ENCODE measurements around the gene PRSS38. TPM values are rescaled to one million over a fixed set of nuclear protein-coding genes. Genes with fewer than 3 reads are reported as not detected.

PRSS38 gene
- total RNA-seq, 1 experiment from 2014 or later: not detected

DNA sequence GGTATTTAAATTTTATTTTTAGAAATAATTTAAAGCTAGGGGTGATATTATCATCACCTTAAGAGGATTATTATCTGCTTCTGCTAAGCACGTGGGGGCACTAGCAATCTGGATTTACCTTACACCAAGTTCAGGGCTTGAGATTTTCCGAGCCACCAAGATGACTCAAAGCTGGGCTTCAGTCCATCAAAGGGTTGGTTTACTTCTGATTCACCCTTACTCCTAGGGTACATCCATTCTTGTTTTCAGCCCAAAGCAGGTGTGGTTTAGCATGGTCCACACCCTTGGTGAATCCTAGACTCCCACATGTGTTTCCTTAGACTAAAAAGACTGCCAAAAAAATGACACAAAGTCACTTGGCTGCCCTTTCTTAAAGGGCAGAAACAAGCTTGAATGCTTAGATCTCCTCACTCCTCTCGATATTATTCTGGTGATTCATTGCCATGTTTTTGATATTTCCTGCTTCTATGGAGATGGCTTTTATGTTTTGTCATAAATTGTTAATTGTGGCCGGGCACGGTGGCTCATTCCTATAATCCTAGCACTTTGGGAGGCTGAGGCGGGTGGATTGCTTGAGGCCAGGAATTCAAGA lies 9.8 kb upstream of the PRSS38 start:
- ChIA-PET POLR2A (ENCODE audit: unreplicated experiment) (interaction anchor here (0.7 to 1.0 kb wide), 5 partner anchors 18 to 142 kb away, joined by 3 to 4 read pairs (median 4); partner anchors contain the start of gene WNT9A), CTCF (interaction anchor here (0.8 to 1.4 kb wide), 6 partner anchors 10 to 148 kb away, joined by 4 to 12 read pairs (median 5); no protein-coding TSS in a partner anchor)
- Histone ChIP-seq H2AFZ (no peak overlapping the region), H3K36me3 (ENCODE audit: low read depth) (no peaks in the 10 kb centered on the region), H3F3A (ENCODE audit: insufficient read depth, low read depth) (peaks cover 16% of the 10 kb centered on the region), H3K27me3 (ENCODE audit: insufficient read depth, low read depth) (no peaks in the 10 kb centered on the region), H3K4me3 (no peak overlapping the region), H3K9me3 (ENCODE audit: insufficient read depth, low read depth) (0 out of 2 replicates have a peak, but pooled peaks cover 1% of the 10 kb centered on the region), H3K27ac (peak overlapping the region; percentile 45), H3K9me2 (ENCODE audit: insufficient read depth) (no peaks in the 10 kb centered on the region), H3K4me2 (peak overlapping the region; percentile 24), H3K79me2 (ENCODE audit: low read depth) (no peaks in the 10 kb centered on the region), H4K20me1 (ENCODE audit: insufficient read depth) (no peaks in the 10 kb centered on the region), H3K4me1 (replicated peaks; ENCODE audit: insufficient read depth) (peaks cover 20% of the 10 kb centered on the region)
- TF ChIP-seq EZH2 (IDR thresholded peaks at IDR 0.05; ENCODE audit: low read depth) (no peak), CTCF (conservative IDR thresholded peaks at IDR 0.05) (no peak)
- intact Hi-C loops (cut with micrococcal nuclease; ENCODE audit: unreplicated experiment): loop anchor here (1.0 kb wide), 3 partner anchors 41 to 141 kb away; no protein-coding TSS in a partner anchor
- DNase-seq: peak; percentile 82 to 94
- no TSS peak for BruUV-seq (replicated peaks)

DNA sequence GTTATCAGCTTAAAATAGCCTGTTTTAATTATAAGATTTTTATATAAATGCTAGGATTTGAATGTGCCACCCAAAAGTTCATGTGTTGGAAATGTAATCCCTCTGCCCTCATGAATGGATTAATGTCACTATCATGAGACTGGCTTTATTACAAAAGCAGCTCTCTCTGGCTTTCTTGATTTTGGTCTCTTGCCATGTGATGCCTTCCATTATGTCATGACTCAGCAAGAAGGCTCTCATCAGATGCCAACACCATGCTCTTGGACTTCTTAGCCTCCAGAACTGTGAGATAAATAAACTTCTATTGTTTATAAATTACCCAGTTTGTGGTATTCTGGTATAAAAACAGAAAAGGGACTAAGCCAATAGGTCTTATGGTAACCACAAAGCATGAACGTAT lies 6.9 kb upstream of the PRSS38 start:
- no peaks in the 10 kb centered on the region for H3K9me2 ChIP-seq (ENCODE audit: insufficient read depth)
- DNase-seq: no peak
- intact Hi-C loops (cut with micrococcal nuclease; ENCODE audit: unreplicated experiment): no loop called here
- H3K79me2 ChIP-seq (ENCODE audit: low read depth): no peaks in the 10 kb centered on the region
- H3K9me3 ChIP-seq (ENCODE audit: insufficient read depth, low read depth): 0 out of 2 replicates have a peak, but pooled peaks cover 6% of the 10 kb centered on the region
- BruUV-seq (replicated peaks): no TSS peak
- H3K27ac ChIP-seq: no peak overlapping the region
- peaks cover 16% of the 10 kb centered on the region for H3F3A ChIP-seq (ENCODE audit: insufficient read depth, low read depth)
- no peak for TF ChIP-seq EZH2 (IDR thresholded peaks at IDR 0.05; ENCODE audit: low read depth)
- no peak for TF ChIP-seq CTCF (conservative IDR thresholded peaks at IDR 0.05)
- H3K4me1 ChIP-seq (replicated peaks; ENCODE audit: insufficient read depth): peaks cover 20% of the 10 kb centered on the region
- H3K4me2 ChIP-seq: no peak overlapping the region
- H3K4me3 ChIP-seq: no peak overlapping the region
- no peaks in the 10 kb centered on the region for H3K27me3 ChIP-seq (ENCODE audit: insufficient read depth, low read depth)
- ChIA-PET POLR2A (ENCODE audit: unreplicated experiment) (no interaction called here), CTCF (no interaction called here)
- no peak overlapping the region for H2AFZ ChIP-seq
- no peaks in the 10 kb centered on the region for H4K20me1 ChIP-seq (ENCODE audit: insufficient read depth)
- H3K36me3 ChIP-seq (ENCODE audit: low read depth): no peaks in the 10 kb centered on the region

DNA sequence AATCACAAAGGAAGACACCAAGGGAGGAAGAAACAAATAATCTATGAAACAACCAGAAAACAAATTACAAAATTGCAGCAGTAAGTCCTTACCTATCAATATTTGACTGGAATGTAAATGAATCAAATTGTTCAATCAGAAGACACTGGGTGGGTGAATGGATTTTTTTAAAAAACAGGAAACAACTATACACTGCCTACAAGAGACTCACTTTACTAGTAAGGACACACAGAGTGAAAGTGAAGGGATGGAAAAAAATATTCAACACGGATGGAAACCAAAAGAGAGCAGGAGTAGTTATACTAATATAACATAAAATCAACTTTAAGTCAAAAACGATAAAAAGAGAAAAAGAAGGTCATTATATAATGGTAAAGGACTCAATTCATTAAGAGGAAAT lies 6.4 kb upstream of the PRSS38 start:
- Histone ChIP-seq H3K36me3 (ENCODE audit: low read depth) (no peaks in the 10 kb centered on the region), H3K27me3 (ENCODE audit: insufficient read depth, low read depth) (no peaks in the 10 kb centered on the region), H4K20me1 (ENCODE audit: insufficient read depth) (no peaks in the 10 kb centered on the region), H3K9me2 (ENCODE audit: insufficient read depth) (no peaks in the 10 kb centered on the region), H3K79me2 (ENCODE audit: low read depth) (no peaks in the 10 kb centered on the region), H3K27ac (no peak overlapping the region), H2AFZ (no peak overlapping the region), H3K9me3 (ENCODE audit: insufficient read depth, low read depth) (peaks cover 6% of the 10 kb centered on the region; the same call in 1 of the 2 replicates), H3K4me1 (replicated peaks; ENCODE audit: insufficient read depth) (peaks cover 20% of the 10 kb centered on the region), H3K4me2 (no peak overlapping the region), H3K4me3 (no peak overlapping the region), H3F3A (ENCODE audit: insufficient read depth, low read depth) (peaks cover 16% of the 10 kb centered on the region)
- ChIA-PET CTCF (no interaction called here), POLR2A (ENCODE audit: unreplicated experiment) (no interaction called here)
- TF ChIP-seq CTCF (conservative IDR thresholded peaks at IDR 0.05) (no peak), EZH2 (IDR thresholded peaks at IDR 0.05; ENCODE audit: low read depth) (no peak)
- intact Hi-C loops (cut with micrococcal nuclease; ENCODE audit: unreplicated experiment): no loop called here
- DNase-seq: no peak
- BruUV-seq (replicated peaks): no TSS peak
